DMS79 treated with DMSO at 0.1 percent for 48 hours (cell line): ENCODE measurements around the gene FAM9C.
"Not testable (repeated sequence)": the region's sequence is repeated elsewhere in the genome, so short reads cannot be mapped to it uniquely, and the experiment has no call there.

Experiments used
- DNase-seq: peaks from one replicate; lab custom pipeline; 2025; lab: John Stamatoyannopoulos, UW

FAM9C gene

DNA sequence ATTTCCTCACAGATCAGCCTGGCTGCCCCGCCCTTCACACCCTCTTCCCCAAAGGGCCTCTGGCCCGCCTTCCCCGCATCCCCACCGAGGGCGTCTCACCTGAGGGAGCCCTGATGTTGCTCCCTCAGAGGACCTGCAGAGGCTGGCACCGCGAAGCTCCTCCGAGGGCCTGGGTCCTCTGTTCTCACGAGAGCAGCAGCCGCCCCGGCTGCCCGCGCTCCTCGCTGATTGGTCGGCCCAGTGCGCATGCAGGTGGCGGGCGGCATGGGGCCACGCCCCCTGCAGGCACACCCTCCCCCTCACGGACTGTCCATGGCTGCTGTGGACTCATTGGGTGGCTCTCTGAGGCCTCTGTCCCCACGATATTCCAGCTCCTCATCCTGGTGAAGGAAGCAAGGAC is at the start of gene FAM9C:
Gene FAM9C, minus strand, starts transcription at position 180 of the 400 bp plus-strand sequence. CDS start 831 bp downstream, outside the sequence.
- no peak for DNase-seq

- DNase-seq, result no peak
Measured at GRCh38 chrX:13093529-13094140, 49.2 kb upstream of the FAM9C start.

- DNase-seq, result no peak
Measured at GRCh38 chrX:13092455-13092941, 48.1 kb upstream of the FAM9C start.

GRCh38 chrX:13091111-13091765 is 46.8 kb upstream of the FAM9C start:
- no peak for DNase-seq

DNA sequence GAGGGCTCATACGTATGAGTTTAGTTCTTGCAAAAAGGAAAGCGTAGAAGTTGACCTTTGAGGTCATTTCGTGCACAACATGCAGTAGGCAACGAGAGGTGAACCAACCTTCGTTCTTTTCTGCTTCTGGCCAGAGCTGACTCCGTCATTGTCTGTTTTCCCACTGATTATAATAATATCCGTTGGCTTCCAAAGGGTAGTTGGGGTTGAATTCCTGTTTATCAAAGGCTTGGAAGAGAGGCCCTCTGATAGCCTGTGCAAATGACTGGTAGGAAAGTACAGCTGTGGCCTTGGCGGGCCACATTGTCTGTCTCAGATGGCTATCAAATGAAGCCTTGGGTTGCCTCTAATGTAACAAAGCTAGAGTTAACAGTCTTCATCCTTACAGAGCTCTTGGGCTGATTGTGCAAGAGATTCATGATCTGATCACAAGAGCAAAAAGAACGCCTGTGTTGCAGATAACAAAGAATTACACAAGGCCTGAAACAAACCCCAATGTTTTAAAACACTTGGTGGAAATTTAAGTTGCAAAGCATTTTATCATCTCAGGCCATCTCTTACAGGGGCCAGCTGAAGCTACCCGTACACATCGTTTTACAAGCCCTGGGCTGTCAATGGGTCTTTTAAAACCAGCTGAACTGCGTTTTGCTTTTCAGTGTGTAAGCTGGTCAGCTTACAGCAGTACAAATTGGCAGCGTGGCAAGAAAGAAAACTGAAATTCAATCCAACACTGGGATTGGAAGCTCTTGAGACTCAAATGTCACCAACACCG is 46.1 kb upstream of the FAM9C start:
- no peak for DNase-seq

DNA sequence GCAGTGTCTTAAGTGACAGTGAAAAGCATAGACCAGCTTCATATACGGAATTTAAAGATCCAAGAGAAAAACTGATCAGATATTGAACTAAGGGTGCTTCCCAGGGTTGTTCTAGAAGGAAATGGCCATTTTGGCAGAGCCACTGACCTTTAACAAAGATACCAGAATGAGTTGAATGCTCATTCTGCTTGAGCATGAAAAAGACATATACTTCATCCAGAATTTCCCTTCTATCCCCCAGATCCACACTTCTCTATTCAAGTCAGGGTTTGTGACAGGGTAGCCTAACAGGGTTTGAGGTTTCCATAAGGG is 45.6 kb upstream of the FAM9C start:
- DNase-seq, result no peak

DNA sequence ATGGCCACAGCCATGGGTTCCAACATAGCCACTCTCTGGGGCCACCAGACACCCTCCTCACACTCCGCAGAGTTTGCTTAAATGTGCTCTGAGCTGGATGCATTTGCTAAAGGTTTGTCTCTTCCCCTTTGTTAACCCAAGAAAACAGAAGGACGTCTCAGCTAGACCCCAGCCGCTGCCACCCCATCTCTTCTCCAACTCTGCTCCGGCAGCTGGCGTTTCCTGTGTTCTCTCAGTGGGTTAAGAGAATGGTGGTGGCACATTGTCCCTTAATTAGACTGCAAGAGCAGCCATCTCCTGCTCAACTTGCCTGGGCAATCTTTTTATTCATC is 43.7 kb upstream of the FAM9C start:
- no peak for DNase-seq

GRCh38 chrX:13087322-13088155 is 43.1 kb upstream of the FAM9C start:
- DNase-seq, result no peak

DNA sequence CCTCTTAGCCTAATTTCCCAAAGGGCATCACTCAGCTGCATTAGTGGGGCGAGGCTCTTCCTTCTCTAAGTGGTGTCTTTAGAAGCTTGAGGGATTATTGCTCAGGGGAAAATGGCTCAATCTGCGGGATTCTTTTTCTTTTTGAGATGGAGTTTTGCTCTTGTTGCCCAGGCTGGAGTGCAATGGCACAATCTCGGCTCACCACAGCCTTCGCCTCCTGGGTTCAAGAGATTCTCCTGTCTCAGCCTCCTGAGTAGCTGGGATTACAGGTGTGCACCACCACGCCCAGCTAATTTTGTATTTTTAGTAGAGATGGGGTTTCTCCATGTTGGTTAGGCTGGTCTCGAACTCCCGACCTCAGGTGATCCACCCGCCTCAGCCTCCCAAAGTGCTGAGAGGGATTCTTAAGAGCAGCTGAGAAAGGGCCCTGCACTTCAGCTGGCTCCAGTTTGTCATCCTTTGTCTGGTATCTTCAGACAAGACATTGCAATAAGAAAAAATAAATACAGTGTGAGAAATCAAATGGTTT is 42.4 kb upstream of the FAM9C start:
- DNase-seq, result not testable (repeated sequence)

GRCh38 chrX:13086076-13086475 is 41.7 kb upstream of the FAM9C start:
- no peak for DNase-seq

GRCh38 chrX:13085526-13085925 is 41.1 kb upstream of the FAM9C start:
- no peak for DNase-seq

GRCh38 chrX:13084611-13085010 is 40.2 kb upstream of the FAM9C start:
- DNase-seq, result no peak

DNA sequence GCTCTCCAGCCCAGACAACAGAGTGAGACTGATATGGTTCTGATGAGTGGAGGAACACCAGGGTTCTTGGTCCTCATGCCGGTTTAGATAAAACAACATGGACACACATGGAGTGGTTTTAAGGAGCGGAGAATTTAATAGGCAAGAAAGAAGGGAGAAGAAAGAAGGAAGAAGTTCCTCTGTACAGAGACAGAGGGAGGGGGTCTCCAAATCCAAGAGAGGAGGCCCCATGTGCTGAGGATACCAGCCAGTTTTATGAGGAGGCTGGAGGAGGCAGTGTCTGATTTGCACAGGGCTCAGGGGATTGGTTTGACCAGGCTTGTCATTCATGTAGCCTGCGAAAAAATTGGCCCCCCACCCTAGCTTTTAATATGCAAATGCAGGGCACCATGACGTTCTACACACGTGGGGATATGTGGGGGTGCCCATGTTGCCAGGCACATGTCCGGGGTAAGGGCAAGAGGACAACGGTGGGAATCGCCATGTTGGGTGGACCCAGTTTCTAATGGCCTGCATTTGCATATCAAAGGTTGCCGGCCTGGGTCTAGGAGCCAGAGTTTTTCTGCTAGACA is 39.4 kb upstream of the FAM9C start:
- not testable (repeated sequence) for DNase-seq

DNA sequence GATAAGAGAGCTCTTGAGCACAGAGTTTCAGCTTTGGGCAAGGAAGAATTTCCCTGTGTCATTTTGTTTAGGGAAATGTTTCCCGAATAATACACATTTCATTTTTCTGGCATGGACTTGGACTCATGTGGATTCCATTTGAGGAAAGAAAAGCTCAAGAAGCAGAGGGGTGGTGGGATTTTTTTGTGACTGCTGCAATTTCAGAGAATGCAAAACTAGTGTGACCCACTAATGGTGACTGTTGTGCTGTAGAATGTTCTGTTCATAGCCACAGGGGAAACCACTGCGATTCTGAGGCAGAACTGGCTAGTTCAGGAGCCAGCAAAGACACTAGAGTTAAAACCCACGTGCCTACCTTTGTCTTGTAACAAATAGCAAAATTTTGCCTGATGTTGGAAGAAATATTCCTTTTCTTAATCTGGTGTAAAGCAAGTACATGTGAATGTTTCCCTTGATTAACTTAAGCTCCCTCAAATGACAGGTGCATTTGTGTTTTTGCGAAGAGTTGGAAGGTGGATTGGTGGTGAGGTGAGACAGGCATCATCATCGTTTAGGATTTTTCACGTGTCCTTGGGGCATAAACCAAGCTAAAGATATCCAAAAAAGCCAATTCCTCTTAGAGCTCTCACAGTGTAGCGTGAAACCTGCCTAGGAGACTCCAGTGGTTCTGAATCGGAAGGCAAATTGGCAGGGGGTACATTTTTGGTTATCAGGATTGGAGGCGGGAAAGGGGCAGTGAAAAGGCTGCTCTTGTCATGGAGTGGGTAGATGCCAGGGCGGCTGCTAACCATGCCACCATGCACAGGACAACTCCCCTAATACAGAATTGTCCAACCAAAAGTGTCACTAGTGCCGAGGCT is 38.0 kb upstream of the FAM9C start:
- DNase-seq, result no peak

- DNase-seq, result no peak
Measured at GRCh38 chrX:13081395-13082205, 37.2 kb upstream of the FAM9C start.

DNA sequence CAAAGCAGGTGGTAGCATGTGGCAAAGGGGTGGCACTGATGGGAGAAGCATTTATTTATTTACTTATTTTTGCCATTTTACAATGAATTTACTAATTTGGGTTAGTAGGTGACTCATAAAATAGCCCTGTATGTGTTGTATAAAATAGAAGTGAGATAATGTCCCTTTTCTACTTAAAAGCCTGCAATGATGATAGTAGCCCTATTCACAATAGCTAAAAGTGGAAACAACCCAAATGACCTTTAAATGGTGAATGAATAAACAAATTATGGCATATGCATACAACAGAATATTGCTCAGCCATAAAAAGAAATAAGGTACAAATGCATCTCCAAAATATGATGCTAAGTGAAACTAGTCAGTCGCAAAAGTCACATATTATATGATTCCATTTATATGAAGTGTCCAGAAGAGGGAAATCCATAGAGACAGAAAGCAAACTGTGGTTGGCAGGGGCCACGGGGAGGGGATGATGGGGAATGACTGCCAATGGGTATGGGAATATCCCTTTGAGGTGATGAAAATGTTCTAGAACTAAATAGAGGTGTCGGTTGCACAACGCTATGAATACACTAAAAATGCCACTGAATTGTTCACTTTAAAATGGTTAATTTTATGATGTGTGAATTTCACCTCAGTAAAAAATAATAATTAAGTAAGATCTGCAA is 35.8 kb upstream of the FAM9C start:
- DNase-seq, result no peak

DNA sequence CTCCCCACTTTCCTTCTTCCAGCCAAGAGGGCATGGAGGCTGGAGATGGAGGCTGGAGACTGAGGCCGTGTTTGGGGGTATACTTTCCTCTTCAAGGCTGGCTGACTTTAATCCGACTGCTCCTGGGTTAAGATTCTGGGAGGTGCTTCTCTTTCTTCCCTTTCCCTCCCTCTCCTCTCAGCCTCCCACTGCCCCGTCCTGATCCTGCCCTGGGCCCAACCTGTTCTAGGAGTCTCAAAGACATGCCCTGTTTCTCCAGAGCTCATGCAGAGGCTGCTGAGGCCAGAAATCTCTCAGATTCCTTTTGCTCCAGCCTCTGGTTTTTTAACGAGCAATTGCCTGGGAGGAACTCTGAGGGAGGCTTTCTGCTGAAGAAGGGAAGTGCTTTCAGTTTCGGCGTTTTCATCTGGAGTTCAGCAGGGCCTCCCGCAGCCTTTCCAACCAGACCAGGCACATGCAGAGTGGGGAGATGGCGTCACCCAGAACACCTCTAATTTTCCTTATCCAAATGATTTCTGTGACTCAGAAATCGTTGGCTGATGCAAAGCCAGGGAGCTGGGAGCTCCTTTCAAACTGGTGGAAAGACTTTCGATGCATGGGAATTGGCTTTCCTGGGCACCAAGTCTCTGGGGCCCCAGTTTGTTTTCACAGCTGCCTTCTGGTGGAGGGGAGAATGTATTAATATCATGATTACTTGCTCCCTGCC is 34.5 kb upstream of the FAM9C start:
- peak; percentile 0 for DNase-seq

DNA sequence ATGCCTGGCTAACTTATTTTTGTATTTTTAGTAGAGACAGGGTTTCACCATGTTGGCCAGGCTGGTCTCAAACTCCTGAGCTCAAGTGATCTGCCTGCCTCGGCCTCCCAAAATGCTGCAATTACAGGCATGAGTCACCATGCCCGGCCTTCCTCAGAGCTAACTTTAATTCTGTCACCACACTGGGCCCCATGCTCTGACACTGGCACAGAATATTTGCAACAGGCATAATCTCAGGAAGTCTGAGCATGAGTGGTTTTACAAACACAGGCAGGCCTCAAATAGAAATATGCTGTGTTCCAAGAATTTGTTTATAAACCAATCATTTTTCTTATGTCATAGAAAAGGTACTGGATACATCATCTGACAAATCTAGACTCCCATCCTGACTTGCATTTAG is 32.7 kb upstream of the FAM9C start:
- DNase-seq, result no peak
